Esophagus squamous epithelium (tissue), 5 donors: ENCODE data around the gene KANSL1L. TPM values are rescaled to one million over a fixed set of nuclear protein-coding genes. Genes with fewer than 3 reads are reported as not detected.

ENCODE experiments used
- DNase-seq: peaks from one replicate; lab custom pipeline; 2025; lab: John Stamatoyannopoulos, UW
- H3K27ac ChIP-seq, 4 donors: fragments of 200-600 bp; sonication (generic); one replicate each; pipeline ENCODE4 v1.5.1; 2016 to 2019; ENCODE audit warnings: mild to moderate bottlenecking in 1 of 4
- H3K27me3 ChIP-seq, 4 donors: fragments of 200-600 bp; sonication (generic); 1 replicate in 3 of 4; 2 replicates in 1 of 4; pipeline versions ENCODE4 v1.5.1 to v1.6.0; 2017 to 2021; ENCODE audit warnings: antibody characterized with exemption in 1 of 4
- H3K36me3 ChIP-seq, 3 donors: fragments of 200-600 bp; sonication (generic); one replicate each; pipeline ENCODE4 v1.5.1; 2016 to 2019
- H3K4me1 ChIP-seq, 3 donors: fragments of 200-600 bp; sonication (generic); one replicate each; pipeline ENCODE4 v1.5.1; 2017 to 2019
- H3K4me3 ChIP-seq, 4 donors: fragments of 200-600 bp; sonication (generic); 1 replicate in 3 of 4; 2 replicates in 1 of 4; pipeline ENCODE4 v1.5.1; 2016 to 2019; ENCODE audit warnings: mild to moderate bottlenecking in 2 of 4, moderate library complexity in 1 of 4
- H3K9me3 ChIP-seq, 3 donors: fragments of 200-600 bp; sonication (generic); one replicate each; pipeline ENCODE4 v1.5.1; 2016 to 2019
- CTCF ChIP-seq, 6 experiments: fragments of 450-650 bp in 4 of 6; fragments of 200-600 bp in 2 of 6; sonication (generic) in 2 of 6; IDR thresholded peaks; one replicate each; pipeline ENCODE4 v1.5.1; 2016 to 2019; ENCODE audit warnings: antibody characterized with exemption in 6 of 6, mild to moderate bottlenecking in 4 of 6, moderate library complexity in 4 of 6
- POLR2A ChIP-seq, 4 donors: fragments of 450-650 bp; IDR thresholded peaks; one replicate each; pipeline ENCODE4 v1.6.1; 2017; ENCODE audit warnings: antibody characterized with exemption in 4 of 4, mild to moderate bottlenecking in 4 of 4, moderate library complexity in 3 of 4
- WGBS, 2 donors: methylation state at CpG; one replicate each; pipeline ENCODE4 v1.1.5; 2018; 5-methylcytosine and 5-hydroxymethylcytosine counted together
- intact Hi-C: fragments of 100-400 bp; cut with DNase I; formaldehyde crosslinking; loops from one replicate; pipeline ENCODE4 v1.15.0; 2022
- total RNA-seq, 4 donors: library from RNA; depleted of rRNA; stranded (reverse); fragments of >200 nt; gene quantifications; one replicate each; pipeline ENCODE4 v1.1.0, GENCODE V29; 2016
- donor health status: DM: yes; HTN: yes; CAD: no.

KANSL1L gene
- total RNA-seq, 4 donors from 2014 or later, result 9.1 to 21.7 (median 13.6) TPM

GRCh38 chr2:210159059-210159458, 12.2 kb downstream of the KANSL1L start:
- Histone ChIP-seq H3K36me3 (peaks cover 0 to 22% (median 0%) of the 10 kb centered on the region in 3 donors), H3K4me3 (no peak overlapping the region), H3K27me3 (no peaks in the 10 kb centered on the region), H3K9me3 (no peaks in the 10 kb centered on the region), H3K4me1 (peaks cover 0 to 3% (median 3%) of the 10 kb centered on the region in 3 donors), H3K27ac (no peak overlapping the region)
- no peak for DNase-seq
- TF ChIP-seq CTCF (IDR thresholded peaks at IDR 0.05) (no peak), POLR2A (IDR thresholded peaks at IDR 0.05) (no peak)
- WGBS, 2 donors, result 94 to 97% methylated on average over 3 of the region's 3 CpGs
- intact Hi-C loops, result no loop called here

GRCh38 chr2:210158236-210158635, 13.0 kb downstream of the KANSL1L start:
- TF ChIP-seq CTCF (IDR thresholded peaks at IDR 0.05) (no peak), POLR2A (IDR thresholded peaks at IDR 0.05) (no peak)
- no peak overlapping the region for H3K27ac ChIP-seq
- no peaks in the 10 kb centered on the region for H3K9me3 ChIP-seq
- H3K4me3 ChIP-seq, result no peak overlapping the region
- H3K36me3 ChIP-seq, result peaks cover 0 to 30% (median 0%) of the 10 kb centered on the region in 3 donors
- no peak for DNase-seq
- no peaks in the 10 kb centered on the region for H3K27me3 ChIP-seq
- intact Hi-C loops, result no loop called here
- 87% methylated on average over 2 of the region's 2 CpGs for whole genome bisulfite sequencing, 2 donors
- H3K4me1 ChIP-seq, result peaks cover 0 to 4% (median 3%) of the 10 kb centered on the region in 3 donors

GRCh38 chr2:210157526-210157925, 13.7 kb downstream of the KANSL1L start:
- WGBS, 2 donors, result 67 to 83% methylated on average over 2 to 3 of the region's 3 CpGs
- Histone ChIP-seq H3K4me1 (peaks cover 0 to 4% (median 0%) of the 10 kb centered on the region in 3 donors), H3K9me3 (no peaks in the 10 kb centered on the region), H3K4me3 (no peak overlapping the region), H3K36me3 (peaks cover 0 to 37% (median 0%) of the 10 kb centered on the region in 3 donors), H3K27me3 (no peaks in the 10 kb centered on the region), H3K27ac (no peak overlapping the region)
- TF ChIP-seq POLR2A (IDR thresholded peaks at IDR 0.05), result no peak
- no peak for TF ChIP-seq CTCF (IDR thresholded peaks at IDR 0.05)
- intact Hi-C loops, result no loop called here
- DNase-seq, result no peak

- Histone ChIP-seq H3K9me3 (no peaks in the 10 kb centered on the region), H3K4me3 (no peak overlapping the region), H3K4me1 (no peaks in the 10 kb centered on the region), H3K27me3 (no peaks in the 10 kb centered on the region), H3K36me3 (peaks cover 0 to 46% (median 6%) of the 10 kb centered on the region in 3 donors), H3K27ac (no peak overlapping the region)
- no peak for DNase-seq
- intact Hi-C loops, result no loop called here
- TF ChIP-seq POLR2A (IDR thresholded peaks at IDR 0.05) (no peak), CTCF (IDR thresholded peaks at IDR 0.05) (no peak)
These were observed 23.6 kb downstream of the KANSL1L start for GRCh38 chr2:210147614-210148013.

GRCh38 chr2:210132239-210132638, 39.0 kb downstream of the KANSL1L start:
- Histone ChIP-seq H3K4me1 (no peaks in the 10 kb centered on the region), H3K4me3 (no peak overlapping the region), H3K27ac (no peak overlapping the region), H3K27me3 (no peaks in the 10 kb centered on the region), H3K9me3 (no peaks in the 10 kb centered on the region), H3K36me3 (peaks cover 0 to 17% (median 0%) of the 10 kb centered on the region in 3 donors)
- TF ChIP-seq CTCF (IDR thresholded peaks at IDR 0.05) (no peak), POLR2A (IDR thresholded peaks at IDR 0.05) (no peak)
- intact Hi-C loops, result no loop called here
- DNase-seq, result no peak
